ENCODE measurements around the gene HOXA2. TPM values are rescaled to one million over a fixed set of nuclear protein-coding genes. Genes with fewer than 3 reads are reported as not detected.
A peak's percentile ranks its signal among the peaks of the same experiment; 100 is the strongest.

Gene HOXA2
- total RNA-seq, 5 donors from 2014 or later (not counting 1 experiment from before 2014, with no cell fraction given): not detected

DNA sequence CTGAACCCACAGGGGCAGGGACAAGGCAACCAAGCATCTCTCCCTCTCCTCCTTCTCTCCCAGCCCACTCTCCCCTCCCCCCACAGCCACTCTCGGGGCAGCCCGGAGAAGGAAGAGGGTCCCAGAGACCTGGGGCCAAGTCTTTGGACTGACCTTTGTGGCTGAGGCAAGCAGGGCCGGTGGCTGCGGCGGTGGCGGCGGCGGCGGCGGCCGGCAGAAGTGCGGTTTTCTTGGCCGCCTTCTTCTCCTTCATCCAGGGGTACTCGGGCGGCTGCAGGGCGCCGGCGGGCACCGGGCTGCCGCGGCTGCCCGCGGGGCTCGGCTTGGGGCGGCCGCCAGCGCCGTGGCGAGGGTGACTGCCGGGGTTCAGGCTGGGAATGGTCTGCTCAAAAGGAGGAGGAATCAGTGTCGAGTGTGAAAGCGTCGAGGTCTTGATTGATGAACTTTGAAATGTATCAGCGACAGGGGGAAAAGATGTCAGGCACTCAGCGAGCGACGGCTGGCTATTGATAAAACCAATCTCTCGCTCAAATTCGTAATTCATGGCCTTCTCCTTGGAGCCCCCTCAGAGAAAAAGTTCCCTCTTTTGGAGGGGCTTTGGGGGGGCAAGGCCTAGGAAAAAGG is 414 bp downstream of the HOXA2 start:
- ChIA-PET CTCF (no interaction called here), POLR2A (no interaction called here)
- H3K27ac ChIP-seq (ENCODE audit: low read length): no peak overlapping the region
- 15% methylated on average over 33 of the region's 39 CpGs for WGBS (ENCODE audit: insufficient coverage)
- no peak overlapping the region for H3K4me3 ChIP-seq (ENCODE audit: control insufficient read depth in 1 of 2, extremely low read depth in 1 of 2, low read length in 1 of 2)
- no peaks in the 10 kb centered on the region for H3K9me3 ChIP-seq
- Mint-ChIP-seq H3K4me3 (peak overlapping the region in 1 of 3 donors; percentile 67), H3K36me3 (peaks cover 24% of the 10 kb centered on the region), H3K27ac (peak overlapping the region in 1 of 2 donors; percentile 19), H3K4me1 (peaks cover 35 to 39% (median 37%) of the 10 kb centered on the region in 3 donors), H3K27me3 (peaks cover 57 to 87% of the 10 kb centered on the region in 2 donors), H3K9me3 (no peaks in the 10 kb centered on the region)
- ATAC-seq (replicated peaks in 1 of 4) (peak in 1 of 4 experiments; percentile 20), DNase-seq (no peak)
- no peaks in the 10 kb centered on the region for H3K36me3 ChIP-seq (ENCODE audit: control insufficient read depth in 2 of 2, extremely low read depth in 1 of 2, insufficient read depth in 1 of 2, low read length in 1 of 2)
- H3K4me1 ChIP-seq (ENCODE audit: control insufficient read depth in 1 of 2, extremely low read depth in 1 of 2, insufficient read depth in 2 of 2, low read length in 2 of 2): peaks cover 4 to 30% of the 10 kb centered on the region in 2 experiments
- peaks cover 11 to 68% of the 10 kb centered on the region in 2 experiments for H3K27me3 ChIP-seq (replicated peaks in 1 of 2; ENCODE audit: control insufficient read depth in 2 of 2, extremely low read depth in 1 of 2, insufficient read depth in 2 of 2, low read length in 1 of 2)

GRCh38 chr7:27101171-27101956 is 1.1 kb downstream of the HOXA2 start:
- peaks cover 24% of the 10 kb centered on the region for H3K36me3 Mint-ChIP-seq
- DNase-seq: no peak
- H3K27me3 ChIP-seq (replicated peaks in 1 of 2; ENCODE audit: control insufficient read depth in 2 of 2, extremely low read depth in 1 of 2, insufficient read depth in 2 of 2, low read length in 1 of 2): peaks cover 11 to 73% of the 10 kb centered on the region in 2 experiments
- peaks cover 6 to 37% of the 10 kb centered on the region in 2 experiments for H3K4me1 ChIP-seq (ENCODE audit: control insufficient read depth in 1 of 2, extremely low read depth in 1 of 2, insufficient read depth in 2 of 2, low read length in 2 of 2)
- no peaks in the 10 kb centered on the region for H3K9me3 Mint-ChIP-seq
- ChIA-PET POLR2A (no interaction called here), CTCF (no interaction called here)
- no peak overlapping the region for H3K4me3 ChIP-seq (ENCODE audit: control insufficient read depth in 1 of 2, extremely low read depth in 1 of 2, low read length in 1 of 2)
- H3K4me1 Mint-ChIP-seq: peaks cover 36 to 42% (median 39%) of the 10 kb centered on the region in 3 donors
- no peaks in the 10 kb centered on the region for H3K9me3 ChIP-seq
- H3K27ac ChIP-seq (ENCODE audit: low read length): no peak overlapping the region
- no peak overlapping the region for H3K27ac Mint-ChIP-seq
- 94% methylated on average over 20 of the region's 25 CpGs for WGBS (ENCODE audit: insufficient coverage)
- ATAC-seq (replicated peaks in 1 of 4): no peak
- no peak overlapping the region for H3K4me3 Mint-ChIP-seq
- peaks cover 57 to 88% of the 10 kb centered on the region in 2 donors for H3K27me3 Mint-ChIP-seq
- H3K36me3 ChIP-seq (ENCODE audit: control insufficient read depth in 2 of 2, extremely low read depth in 1 of 2, insufficient read depth in 1 of 2, low read length in 1 of 2): no peaks in the 10 kb centered on the region

DNA sequence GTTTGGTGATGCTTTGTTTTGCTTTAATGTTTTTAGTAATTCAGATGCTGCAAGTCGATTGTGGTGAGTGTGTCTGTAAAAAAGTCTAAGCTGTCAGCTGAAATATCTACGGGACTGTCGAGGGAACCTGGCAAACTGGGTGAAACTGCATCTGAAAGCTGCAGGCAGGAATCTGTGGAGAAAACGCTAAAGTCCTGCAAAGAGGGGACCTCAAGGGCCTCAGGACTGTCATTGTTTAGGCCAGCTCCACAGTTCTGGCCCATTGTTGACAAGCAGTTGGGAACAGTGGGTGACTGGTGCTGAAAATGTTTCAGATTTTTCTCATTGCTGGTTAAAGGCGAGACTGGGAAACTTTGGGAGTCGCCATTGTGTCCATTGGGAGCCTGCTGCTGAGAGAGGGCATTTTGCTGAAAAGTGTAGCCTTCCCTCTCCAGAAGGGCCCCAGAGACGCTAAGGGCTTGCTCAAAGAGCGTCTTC is 1.8 kb downstream of the HOXA2 start:
- ATAC-seq (replicated peaks in 1 of 4) (no peak), DNase-seq (no peak)
- no peak overlapping the region for H3K4me3 ChIP-seq (ENCODE audit: control insufficient read depth in 1 of 2, extremely low read depth in 1 of 2, low read length in 1 of 2)
- no peak overlapping the region for H3K27ac ChIP-seq (ENCODE audit: low read length)
- H3K9me3 ChIP-seq: no peaks in the 10 kb centered on the region
- Mint-ChIP-seq H3K4me1 (peaks cover 37 to 43% (median 39%) of the 10 kb centered on the region in 3 donors), H3K36me3 (peaks cover 24% of the 10 kb centered on the region), H3K27ac (no peak overlapping the region), H3K9me3 (no peaks in the 10 kb centered on the region), H3K4me3 (no peak overlapping the region), H3K27me3 (peaks cover 58 to 83% of the 10 kb centered on the region in 2 donors)
- H3K36me3 ChIP-seq (ENCODE audit: control insufficient read depth in 2 of 2, extremely low read depth in 1 of 2, insufficient read depth in 1 of 2, low read length in 1 of 2): no peaks in the 10 kb centered on the region
- peaks cover 6 to 37% of the 10 kb centered on the region in 2 experiments for H3K4me1 ChIP-seq (ENCODE audit: control insufficient read depth in 1 of 2, extremely low read depth in 1 of 2, insufficient read depth in 2 of 2, low read length in 2 of 2)
- ChIA-PET CTCF (no interaction called here), POLR2A (no interaction called here)
- peaks cover 11 to 71% of the 10 kb centered on the region in 2 experiments for H3K27me3 ChIP-seq (replicated peaks in 1 of 2; ENCODE audit: control insufficient read depth in 2 of 2, extremely low read depth in 1 of 2, insufficient read depth in 2 of 2, low read length in 1 of 2)
- WGBS (ENCODE audit: insufficient coverage): 96% methylated on average over 8 of the region's 8 CpGs

GRCh38 chr7:27099453-27100370 is 2.8 kb downstream of the HOXA2 start:
- H3K36me3 Mint-ChIP-seq: peaks cover 24% of the 10 kb centered on the region
- no peaks in the 10 kb centered on the region for H3K9me3 Mint-ChIP-seq
- H3K4me1 Mint-ChIP-seq: peaks cover 39 to 53% (median 46%) of the 10 kb centered on the region in 3 donors
- ATAC-seq (replicated peaks in 1 of 4): no peak
- no peaks in the 10 kb centered on the region for H3K36me3 ChIP-seq (ENCODE audit: control insufficient read depth in 2 of 2, extremely low read depth in 1 of 2, insufficient read depth in 1 of 2, low read length in 1 of 2)
- no peak overlapping the region for H3K27ac ChIP-seq (ENCODE audit: low read length)
- H3K4me3 ChIP-seq (ENCODE audit: control insufficient read depth in 1 of 2, extremely low read depth in 1 of 2, low read length in 1 of 2): no peak overlapping the region
- DNase-seq: no peak
- ChIA-PET CTCF (interaction anchor here (0.5 to 0.7 kb wide), 2 partner anchors 81 to 766 kb away, joined by 3 to 4 read pairs; no protein-coding TSS in a partner anchor), POLR2A (interaction anchor here (0.7 kb wide), 2 partner anchors 20 to 408 kb away, joined by 3 read pairs; no protein-coding TSS in a partner anchor)
- no CpG with 5 or more reads among the region's 8 CpGs for WGBS (ENCODE audit: insufficient coverage)
- no peak overlapping the region for H3K27ac Mint-ChIP-seq
- H3K4me1 ChIP-seq (ENCODE audit: control insufficient read depth in 1 of 2, extremely low read depth in 1 of 2, insufficient read depth in 2 of 2, low read length in 2 of 2): peaks cover 6 to 45% of the 10 kb centered on the region in 2 experiments
- H3K4me3 Mint-ChIP-seq: no peak overlapping the region
- H3K27me3 ChIP-seq (replicated peaks in 1 of 2; ENCODE audit: control insufficient read depth in 2 of 2, extremely low read depth in 1 of 2, insufficient read depth in 2 of 2, low read length in 1 of 2): peaks cover 11 to 72% of the 10 kb centered on the region in 2 experiments
- no peaks in the 10 kb centered on the region for H3K9me3 ChIP-seq
- H3K27me3 Mint-ChIP-seq: peaks cover 60 to 83% of the 10 kb centered on the region in 2 donors

GRCh38 chr7:27098578-27099451 is 3.7 kb downstream of the HOXA2 start:
- H3K27ac Mint-ChIP-seq: no peak overlapping the region
- WGBS (ENCODE audit: insufficient coverage): 62% methylated on average over 29 of the region's 38 CpGs
- peaks cover 6 to 45% of the 10 kb centered on the region in 2 experiments for H3K4me1 ChIP-seq (ENCODE audit: control insufficient read depth in 1 of 2, extremely low read depth in 1 of 2, insufficient read depth in 2 of 2, low read length in 2 of 2)
- H3K27ac ChIP-seq (ENCODE audit: low read length): no peak overlapping the region
- H3K9me3 Mint-ChIP-seq: no peaks in the 10 kb centered on the region
- H3K4me3 ChIP-seq (ENCODE audit: control insufficient read depth in 1 of 2, extremely low read depth in 1 of 2, low read length in 1 of 2): no peak overlapping the region
- CTCF ChIA-PET: interaction anchor here in 1 of 2 donors (0.5 kb wide), 1 partner anchor 82 kb away, joined by 3 read pairs; no protein-coding TSS in a partner anchor
- H3K9me3 ChIP-seq: no peaks in the 10 kb centered on the region
- peaks cover 24% of the 10 kb centered on the region for H3K36me3 Mint-ChIP-seq
- H3K27me3 ChIP-seq (replicated peaks in 1 of 2; ENCODE audit: control insufficient read depth in 2 of 2, extremely low read depth in 1 of 2, insufficient read depth in 2 of 2, low read length in 1 of 2): peaks cover 8 to 68% of the 10 kb centered on the region in 2 experiments
- no peak for ATAC-seq (replicated peaks in 1 of 4)
- no peaks in the 10 kb centered on the region for H3K36me3 ChIP-seq (ENCODE audit: control insufficient read depth in 2 of 2, extremely low read depth in 1 of 2, insufficient read depth in 1 of 2, low read length in 1 of 2)
- DNase-seq: no peak
- H3K27me3 Mint-ChIP-seq: peaks cover 61 to 84% of the 10 kb centered on the region in 2 donors
- peak overlapping the region in 2 of 3 donors; percentile 17 to 83 for H3K4me3 Mint-ChIP-seq
- POLR2A ChIA-PET: interaction anchor here (0.7 kb wide), 2 partner anchors 21 to 408 kb away, joined by 3 read pairs; no protein-coding TSS in a partner anchor
- H3K4me1 Mint-ChIP-seq: peaks cover 37 to 54% (median 47%) of the 10 kb centered on the region in 3 donors

Data from T-cell (primary cell).